HG03469 (cell line): ENCODE measurements around the gene PLA2G12A.

Source experiments
- ATAC-seq: cut with Tn5 transposase; IDR thresholded peaks from one replicate; pipeline ENCODE4 v1.9.1; 2021; ENCODE audit warnings: mild to moderate bottlenecking, moderate library complexity, moderate number of reproducible peaks; ENCODE audit not compliant: unreplicated experiment

Gene PLA2G12A

DNA sequence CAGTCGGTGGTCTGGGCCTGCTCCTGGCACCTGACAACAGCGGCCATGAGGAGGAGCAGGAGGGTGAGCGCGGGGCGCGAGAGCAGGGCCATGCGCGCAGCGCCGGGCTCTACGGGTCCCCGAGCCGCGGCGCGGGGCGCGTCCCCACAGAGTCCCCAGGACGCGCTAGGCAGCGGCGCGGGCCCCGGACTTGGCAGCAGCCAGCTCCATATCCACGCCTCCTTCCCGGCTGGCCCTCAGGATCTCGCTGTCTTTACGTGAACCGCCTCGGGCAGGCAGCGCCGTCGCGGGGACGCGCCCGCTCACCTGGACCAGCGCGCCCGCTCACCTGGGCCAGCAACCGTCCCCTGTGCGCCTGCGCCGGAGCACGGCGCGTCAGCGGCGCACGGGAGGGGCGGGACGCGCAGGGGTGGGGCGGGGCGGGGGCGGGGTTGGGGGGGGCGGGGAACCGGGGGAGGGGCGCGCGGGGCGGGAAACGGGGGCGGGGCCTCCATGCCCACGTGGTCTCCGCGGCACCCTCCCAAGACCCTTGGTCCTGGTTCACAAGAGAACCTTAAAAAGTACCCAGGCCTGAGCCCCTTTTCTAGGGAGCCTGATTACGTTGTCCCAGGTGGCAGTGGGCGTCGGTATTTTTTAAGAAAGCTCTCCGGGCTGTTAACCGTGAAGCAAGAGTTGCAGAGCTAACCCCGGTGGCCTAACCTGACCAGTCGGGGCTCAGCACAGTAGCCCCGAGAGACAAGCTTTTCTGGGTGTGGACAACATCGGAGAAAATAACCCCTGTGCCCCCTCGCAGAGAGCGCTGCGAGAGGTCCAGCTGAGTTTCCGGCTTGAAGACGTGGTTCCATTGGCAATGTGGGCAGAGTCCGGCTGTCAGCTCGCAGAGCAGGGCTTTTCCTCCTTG, at the start of gene PLA2G12A:
TSS of gene PLA2G12A (minus strand) at position 353 of the 901 bp plus-strand sequence. CDS start at position 92, 261 bp downstream.
- peak; percentile 63 for ATAC-seq

DNA sequence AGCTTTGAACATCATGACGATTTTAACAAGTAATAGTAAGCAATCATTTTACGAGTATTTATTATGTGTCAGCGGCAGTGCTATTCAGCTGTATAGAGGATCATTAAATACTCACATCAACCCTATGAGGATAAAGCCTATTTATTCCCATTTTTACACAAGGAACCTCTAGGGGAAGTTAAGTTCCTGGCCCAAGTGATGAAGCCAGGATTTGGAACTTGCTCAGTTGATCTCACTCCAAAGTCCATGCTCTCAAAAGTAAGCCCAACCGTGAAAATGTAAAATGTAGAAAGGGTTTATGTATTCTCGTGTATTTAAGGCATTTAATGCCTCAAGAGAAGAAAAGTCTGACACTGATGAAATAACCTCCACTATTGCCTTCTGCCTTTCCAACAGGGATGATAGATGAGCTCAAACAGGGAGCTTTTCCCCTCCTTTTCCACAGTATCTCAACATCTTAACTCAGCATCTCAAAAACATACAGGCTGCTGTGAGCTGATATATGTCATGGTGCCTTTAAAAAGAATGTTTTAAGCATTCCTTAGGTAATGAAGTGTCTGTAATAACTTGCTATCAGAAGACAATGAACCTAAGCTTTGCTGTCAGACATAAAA, 35.0 kb upstream of the PLA2G12A start:
- ATAC-seq = no peak

DNA sequence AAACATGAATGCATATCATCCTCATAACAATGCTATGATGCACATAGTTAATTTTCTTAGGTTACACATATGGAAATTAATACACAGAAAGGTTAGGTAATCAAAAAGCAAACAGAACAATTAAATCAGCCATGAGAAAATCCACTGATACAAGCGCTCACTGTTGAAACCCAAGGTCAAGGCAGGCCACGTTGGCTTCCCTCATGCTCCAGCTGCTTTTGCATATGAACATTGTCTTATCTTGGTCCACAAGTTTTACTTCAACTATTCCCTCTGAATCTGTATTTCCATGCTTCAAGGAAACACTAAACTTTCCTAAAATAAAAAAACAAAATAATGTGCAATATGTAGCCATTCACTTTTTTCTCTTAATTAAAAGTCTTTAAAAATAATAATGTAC, 34.5 kb upstream of the PLA2G12A start:
- ATAC-seq = no peak

DNA sequence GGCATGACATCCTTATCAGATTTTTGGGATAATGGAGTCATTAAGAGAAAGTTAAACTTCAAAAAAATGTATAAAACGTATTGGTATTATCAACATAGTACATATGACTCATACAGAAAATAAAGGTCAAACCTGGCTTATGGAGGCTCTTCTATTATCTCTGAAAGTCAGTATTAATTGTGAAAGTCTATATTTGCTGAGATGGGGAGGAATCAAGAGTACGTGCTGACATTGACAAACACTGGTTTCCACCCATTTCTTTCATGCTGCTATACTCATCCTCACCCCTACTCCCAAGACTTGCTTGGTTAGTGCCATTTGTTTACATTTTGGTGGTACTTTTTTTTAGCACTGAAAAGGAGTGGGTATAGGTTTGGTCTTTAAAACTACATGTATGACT, 30.8 kb upstream of the PLA2G12A start:
- ATAC-seq = no peak

DNA sequence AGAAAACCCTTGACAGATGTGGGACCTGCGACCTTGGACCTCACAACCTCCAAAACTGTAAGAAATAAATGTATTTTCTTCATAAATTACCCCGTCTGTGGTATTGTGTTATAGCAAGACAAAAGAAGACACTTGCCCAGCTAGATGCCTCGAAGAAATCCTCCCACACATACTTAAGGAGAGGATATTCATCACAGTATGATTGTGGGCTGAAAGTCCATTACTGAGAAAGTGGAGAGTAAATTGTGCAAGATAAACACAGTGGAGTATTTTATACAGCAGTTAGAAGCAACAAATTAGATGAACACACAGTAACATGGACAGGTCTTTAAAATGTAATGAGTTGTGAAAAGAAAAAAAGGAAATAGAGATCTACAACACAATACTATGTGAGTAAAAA, 25.8 kb upstream of the PLA2G12A start:
- ATAC-seq = no peak

DNA sequence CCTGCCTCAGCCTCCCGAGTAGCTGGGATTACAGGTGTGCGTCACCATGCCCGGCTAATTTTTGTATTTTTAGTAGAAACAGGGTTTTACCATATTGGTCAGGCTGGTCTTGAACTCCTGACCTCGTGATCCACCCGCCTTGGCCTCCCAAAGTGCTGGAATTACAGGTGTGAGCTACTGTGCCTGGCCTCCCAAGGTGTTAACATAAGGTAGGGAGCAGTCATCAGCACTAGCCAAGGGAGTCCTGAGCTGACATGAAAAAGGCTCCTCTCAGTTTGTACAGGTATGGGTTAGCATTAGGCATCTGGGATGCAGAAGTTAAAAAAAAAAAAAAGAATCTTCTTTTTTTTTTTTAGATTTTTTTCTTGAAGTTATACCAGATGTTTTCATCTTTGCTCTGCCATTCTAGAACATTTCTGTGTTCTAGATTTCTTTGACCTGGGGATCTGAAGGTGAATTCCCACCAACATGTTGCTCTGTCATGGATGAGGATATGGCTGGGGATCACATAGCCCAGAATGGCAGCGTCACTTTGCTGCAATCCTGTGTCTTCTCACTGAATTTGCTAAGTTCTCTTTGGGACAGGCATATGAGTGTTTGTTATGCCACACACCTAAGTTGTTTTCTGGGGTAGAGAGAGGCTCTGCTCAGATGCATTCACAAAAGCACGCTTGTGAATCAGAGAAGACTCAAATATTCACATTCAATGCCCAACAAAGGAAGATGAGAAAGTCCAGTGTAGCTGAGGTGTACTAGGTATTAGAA, 24.4 kb upstream of the PLA2G12A start:
- no peak for ATAC-seq

DNA sequence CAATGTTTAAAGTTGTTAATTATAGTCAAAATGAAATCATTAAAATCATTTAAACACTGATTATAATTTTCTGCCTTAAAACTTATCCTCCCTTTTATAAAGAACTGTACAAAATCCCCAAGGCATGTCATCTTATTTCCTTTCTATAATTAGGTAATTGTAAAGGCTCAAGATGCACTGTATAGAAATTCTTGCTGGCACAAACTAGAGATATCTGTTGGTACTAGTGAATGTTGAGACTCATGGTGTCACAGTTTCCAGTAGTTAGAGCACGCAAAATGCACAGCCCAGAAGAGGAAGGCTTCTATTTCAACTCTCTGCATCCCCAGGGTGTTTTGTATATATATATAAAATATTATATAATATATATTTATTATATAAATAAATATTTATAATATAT, 22.7 kb upstream of the PLA2G12A start:
- no peak for ATAC-seq

DNA sequence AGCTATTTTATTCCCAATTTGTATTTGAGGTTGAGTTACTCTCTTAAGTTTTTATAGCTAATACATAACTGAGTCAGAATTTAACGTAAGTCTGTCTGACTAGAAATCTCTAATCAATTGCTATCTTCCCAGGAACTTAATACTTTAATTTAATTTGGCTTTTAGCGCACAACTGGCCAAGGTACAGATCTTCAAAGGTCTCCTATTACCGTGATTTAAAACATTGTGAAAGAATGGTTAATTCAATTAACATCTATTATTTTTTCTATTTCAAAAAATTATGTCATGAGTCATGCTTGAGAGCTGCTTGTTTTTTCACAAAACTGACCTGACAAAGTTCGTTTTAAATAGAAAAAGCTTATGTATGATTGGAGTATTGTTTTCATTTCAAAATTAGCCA, 22.0 kb upstream of the PLA2G12A start:
- ATAC-seq = no peak

DNA sequence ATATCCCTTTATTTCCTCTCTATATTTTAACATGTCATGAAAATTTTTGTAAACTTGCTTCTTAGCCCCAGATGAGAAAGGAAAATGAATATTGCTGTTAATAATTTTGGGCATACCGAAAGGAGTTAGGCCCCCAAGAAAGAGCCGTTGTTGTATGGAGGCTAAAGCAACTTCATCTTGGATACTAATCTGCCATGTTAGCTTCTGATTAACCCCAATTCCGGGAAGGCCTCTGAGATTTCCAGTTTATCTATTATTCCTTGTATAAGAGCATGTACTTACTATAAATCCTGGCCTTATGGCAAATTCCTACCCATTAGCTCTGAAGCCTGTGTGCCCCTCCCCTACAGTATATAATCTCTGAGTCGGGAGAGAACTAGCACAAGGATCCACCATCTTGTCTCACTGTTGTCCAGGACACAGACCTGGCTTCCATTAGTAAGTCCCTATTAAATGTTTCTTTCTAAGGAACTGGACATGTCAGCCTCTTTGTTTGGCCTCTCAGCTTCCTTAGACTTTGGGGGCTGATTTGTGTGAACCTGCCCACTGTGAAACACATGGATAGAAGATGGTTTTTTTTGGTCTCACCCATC, 20.9 kb upstream of the PLA2G12A start:
- no peak for ATAC-seq

DNA sequence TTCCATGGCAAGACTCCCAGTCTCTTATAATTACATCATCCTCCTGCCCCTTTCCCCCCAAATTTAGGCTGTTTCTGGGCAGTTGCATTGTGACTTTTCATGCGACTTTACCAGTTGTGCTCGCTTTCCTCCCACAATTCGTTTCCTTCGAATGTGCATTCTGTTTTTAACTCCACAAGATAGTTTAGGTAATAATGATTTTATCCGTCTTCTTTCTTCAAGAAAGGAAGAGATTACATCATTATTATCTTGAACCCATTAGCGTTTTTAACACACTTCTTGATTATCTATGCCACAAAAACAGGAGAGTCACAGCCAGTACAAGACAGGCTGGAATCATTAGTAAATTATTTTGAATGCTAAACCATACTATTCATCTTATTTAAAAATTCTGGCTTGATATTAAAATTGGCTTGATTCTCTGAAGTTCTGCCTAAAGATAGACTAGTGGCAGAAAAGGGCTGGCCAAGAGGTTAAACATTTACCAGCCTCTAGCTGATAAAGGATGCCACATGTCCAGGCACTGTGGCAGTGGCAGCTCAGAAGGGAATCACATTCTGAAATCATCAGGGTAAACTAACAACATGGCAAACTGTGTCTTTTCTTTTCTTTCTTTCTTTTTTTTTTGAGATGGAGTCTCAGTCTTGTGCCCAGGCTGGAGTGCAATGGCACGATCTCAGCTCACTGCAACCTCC, 19.7 kb upstream of the PLA2G12A start:
- no peak for ATAC-seq

DNA sequence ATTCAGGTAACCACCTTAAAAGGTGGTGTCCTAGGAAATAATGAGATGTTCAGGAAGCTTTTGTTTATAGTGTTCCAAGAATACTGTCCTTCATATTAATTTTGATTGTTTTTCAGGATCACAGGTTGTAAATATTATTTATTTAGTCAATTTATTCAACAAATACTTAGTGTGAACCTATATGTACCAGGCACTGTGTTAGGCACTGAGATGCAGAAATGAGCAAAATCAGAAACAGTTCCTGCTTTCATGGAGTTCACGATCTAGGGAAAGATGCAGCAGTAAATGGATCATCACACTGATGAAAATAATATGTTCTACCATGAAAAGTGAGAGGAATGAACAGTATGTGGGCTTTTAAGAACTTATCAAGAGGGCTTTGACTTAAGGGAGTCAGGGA, 18.2 kb upstream of the PLA2G12A start:
- ATAC-seq = no peak

DNA sequence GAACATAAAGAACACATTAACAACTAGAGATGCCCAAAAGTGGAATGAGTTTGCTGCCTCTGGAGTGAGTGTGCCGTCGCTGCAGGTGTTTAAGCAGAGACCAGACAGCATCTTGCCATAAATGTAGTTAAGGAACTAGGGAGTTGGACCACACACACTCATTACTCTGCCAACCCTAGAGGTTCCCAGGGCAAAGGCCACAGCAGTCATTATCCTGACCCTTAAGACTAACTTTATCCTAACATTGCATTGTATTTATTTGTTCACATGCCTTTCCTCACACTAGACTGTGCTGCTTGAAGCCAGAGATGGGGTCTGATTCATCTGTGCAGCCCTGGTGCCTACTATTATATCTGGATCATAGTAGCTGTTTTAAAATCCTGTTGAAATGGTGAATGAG, 16.9 kb upstream of the PLA2G12A start:
- ATAC-seq = no peak

DNA sequence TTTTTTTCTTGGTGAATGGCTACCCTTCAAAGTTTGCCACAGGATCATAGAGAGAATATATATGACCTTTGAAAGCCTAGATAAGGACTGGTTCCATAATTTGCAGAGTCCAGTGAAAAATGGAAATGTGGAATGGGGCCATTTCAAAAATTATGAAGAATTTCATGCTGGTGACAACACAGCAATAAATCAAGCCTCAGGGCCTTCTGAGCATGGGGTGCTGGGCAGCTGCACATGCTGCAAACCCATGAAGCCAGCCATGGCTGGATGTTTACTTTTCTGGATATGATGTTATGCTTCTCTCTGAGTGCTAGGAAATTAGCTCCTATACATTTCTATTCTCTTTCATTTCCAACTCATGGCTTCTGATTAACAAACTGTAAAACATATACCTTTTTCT, 16.0 kb upstream of the PLA2G12A start:
- ATAC-seq = no peak

DNA sequence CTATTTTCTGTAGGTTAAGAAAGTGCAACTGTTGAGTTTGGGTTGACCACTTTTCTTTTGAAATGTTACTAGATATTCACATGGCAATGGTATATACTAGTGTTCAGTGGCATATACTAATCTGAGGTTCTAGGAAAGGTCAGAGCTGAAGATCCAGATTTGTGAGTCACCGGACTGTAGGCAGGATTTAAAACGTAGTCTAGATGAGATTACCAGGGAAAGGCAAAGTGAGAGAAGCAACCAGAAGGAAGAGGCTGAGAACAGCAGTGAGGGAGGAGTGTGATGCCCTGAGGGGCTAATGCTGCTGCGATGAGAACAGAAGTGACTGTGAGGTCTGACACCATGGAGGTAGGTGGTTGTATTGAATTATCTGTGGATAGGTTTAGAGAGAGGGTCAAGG, 9.7 kb upstream of the PLA2G12A start:
- no peak for ATAC-seq

DNA sequence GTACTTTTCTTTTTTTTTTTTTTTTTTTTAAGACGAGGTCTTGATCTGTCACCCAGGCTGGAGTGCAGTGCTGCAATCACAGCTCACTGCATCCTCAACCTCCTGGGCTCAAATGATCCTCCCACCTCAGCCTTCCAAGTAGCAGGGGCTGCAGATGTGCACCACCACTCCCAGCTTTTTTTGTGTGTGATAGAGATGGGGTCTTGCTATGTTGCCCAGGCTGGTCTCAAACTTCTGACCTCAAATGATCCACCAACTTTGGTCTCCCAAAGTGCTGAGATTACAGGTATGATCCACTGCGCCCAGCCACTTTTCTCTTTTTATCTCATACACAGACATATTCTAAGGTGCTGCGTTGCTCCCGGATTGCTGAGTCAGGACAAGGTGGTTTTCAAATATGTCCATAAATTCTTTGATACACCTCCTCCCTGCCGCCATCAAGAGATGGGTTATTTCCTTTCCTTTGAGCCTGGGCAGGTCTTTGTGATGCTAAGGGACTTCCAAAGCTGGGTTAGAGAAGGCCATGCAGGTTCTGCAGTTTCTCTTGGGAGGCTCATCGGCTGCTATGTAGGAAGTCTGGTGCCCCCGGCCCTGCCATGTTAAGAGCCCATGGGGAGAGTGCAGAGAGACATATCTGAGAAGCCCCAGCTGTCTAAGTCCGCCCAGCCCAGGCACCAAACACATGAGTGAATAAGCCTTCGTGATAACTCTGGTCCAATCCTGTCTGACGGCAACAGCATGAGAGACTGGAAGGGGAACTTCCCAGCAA, 8.4 kb upstream of the PLA2G12A start:
- ATAC-seq = no peak

DNA sequence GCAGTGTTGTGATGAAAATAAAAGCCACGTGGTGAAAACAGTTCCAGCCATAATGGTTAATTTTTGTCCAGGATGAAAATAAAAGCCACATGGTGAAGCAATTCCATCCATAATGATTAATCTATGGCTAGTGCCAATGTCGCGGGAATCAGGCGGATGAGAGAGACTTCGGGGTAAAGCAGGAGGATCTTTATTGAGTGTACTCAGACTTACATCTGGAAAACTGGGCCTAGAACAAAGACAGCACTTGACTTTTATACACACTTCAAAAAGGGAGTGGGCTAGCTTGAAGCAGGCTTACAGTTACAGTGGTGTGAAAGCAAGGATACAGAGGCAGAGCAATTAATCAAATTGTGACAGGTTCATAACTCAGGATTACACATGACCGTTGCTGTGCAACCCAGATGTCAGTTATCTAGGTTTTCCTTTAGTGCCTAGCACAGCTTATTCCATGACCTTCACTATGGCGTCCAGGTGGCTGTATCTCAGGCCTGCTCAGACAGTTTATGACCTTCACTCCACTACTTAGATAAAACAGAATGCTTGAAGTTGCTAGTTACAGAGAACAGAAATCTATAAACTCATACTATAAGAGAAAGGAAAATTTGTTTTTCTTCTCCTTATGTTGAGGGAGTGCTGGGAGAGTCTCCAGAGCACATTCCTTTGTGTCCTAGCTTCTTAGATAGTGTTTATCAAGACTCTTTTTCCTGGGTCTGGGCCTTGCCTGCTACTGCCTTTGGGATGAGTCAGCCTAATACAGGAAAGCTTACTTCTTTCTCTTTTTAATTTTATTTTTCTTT, 5.9 kb upstream of the PLA2G12A start:
- no peak for ATAC-seq

DNA sequence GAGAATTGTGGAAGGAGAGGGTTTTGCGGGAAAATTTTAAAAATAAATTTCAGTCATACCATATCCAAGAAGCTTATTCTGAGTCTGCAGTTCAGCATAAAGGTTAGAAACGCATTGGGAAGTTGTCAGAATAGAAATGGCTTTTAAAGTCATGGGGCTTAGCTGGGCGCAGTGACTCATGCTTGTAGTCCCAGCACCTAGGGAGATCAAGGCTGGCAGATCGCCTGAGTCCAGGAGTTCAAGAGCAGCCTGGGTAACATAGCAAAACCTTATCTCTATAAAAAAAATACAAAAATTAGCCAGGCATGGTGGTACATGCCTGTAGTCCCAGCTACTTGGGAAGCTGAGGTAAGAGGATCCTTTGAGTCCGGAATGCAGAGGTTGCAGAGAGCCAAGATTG, 3.9 kb upstream of the PLA2G12A start:
- ATAC-seq = no peak

DNA sequence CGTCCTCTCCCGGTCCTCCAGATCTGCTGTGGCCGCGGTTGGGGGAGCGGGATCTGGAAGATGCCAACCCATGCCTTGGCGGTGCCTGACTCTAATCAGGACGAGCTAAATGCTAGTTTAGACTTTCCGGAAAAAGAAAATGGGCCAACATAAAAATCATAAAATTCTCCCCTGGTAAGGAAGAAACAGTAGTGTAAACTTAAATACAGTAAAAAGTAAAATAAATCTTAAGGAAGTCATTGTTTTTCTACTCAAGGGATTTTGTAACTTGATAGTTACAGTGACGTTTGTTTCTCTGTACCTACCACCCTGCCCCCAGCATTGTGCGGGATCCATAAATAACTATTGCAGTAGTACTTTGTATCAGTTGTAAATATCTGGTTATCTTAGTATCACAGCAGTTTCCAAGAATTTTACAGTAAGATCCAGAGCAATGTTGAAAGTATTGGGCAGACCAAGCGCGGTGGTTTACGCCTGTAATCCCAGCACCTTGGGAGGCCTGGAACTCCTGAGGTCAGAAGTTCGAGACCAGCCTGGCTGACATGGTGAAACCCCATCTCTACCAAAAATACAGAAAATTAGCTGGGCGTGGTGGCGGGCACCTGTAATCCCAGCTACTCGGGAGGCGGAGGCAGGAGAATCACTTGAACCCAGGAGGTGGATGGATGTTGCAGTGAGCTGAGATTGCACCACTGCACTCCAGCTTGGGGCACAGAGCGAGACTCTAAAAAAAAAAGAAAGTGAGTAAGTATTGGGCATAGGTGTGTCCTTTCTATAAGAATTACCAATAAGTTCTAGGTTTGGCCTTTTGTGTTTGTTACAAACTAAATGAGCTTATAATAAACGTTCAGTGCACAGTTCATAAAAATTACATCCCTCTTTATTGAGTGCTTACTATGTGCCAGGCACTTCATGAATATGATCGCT, 1.0 kb upstream of the PLA2G12A start:
- ATAC-seq = no peak
